ENCODE results near the gene FAM9C. TPM values are rescaled to one million over a fixed set of nuclear protein-coding genes. Genes with fewer than 3 reads are reported as not detected.
"Not testable (repeated sequence)": the region's sequence is repeated elsewhere in the genome, so short reads cannot be mapped to it uniquely, and the experiment has no call there.

The FAM9C gene
- total RNA-seq, 6 donors from 2014 or later, result 0.20 TPM; not detected in 5

GRCh38 chrX:13024986-13025385, 19.4 kb downstream of the FAM9C start:
- Histone ChIP-seq H3K27me3 (no peaks in the 10 kb centered on the region), H3K36me3 (no peaks in the 10 kb centered on the region), H3K9me3 (no peaks in the 10 kb centered on the region), H3K4me3 (no peak overlapping the region), H3K27ac (no peak overlapping the region), H3K4me1 (peaks cover 3 to 15% (median 13%) of the 10 kb centered on the region in 4 donors)
- no peak for ATAC-seq (ENCODE audit: low FRiP score in 2 of 2)
- WGBS, 2 donors, result 61 to 75% methylated on average over 3 of the region's 3 CpGs
- TF ChIP-seq POLR2AphosphoS5 (IDR thresholded peaks at IDR 0.05) (no peak), CTCF (IDR thresholded peaks at IDR 0.05) (no peak), POLR2A (IDR thresholded peaks at IDR 0.05) (no peak), EP300 (IDR thresholded peaks at IDR 0.05) (no peak)
- no peak for DNase-seq

GRCh38 chrX:13023979-13024378, 20.4 kb downstream of the FAM9C start:
- peaks cover 0 to 5% (median 5%) of the 10 kb centered on the region in 4 donors for H3K4me1 ChIP-seq
- no peak for ATAC-seq (ENCODE audit: low FRiP score in 2 of 2)
- H3K27me3 ChIP-seq, result no peaks in the 10 kb centered on the region
- H3K36me3 ChIP-seq, result no peaks in the 10 kb centered on the region
- no peaks in the 10 kb centered on the region for H3K9me3 ChIP-seq
- H3K4me3 ChIP-seq, result no peak overlapping the region
- no peak for TF ChIP-seq POLR2A (IDR thresholded peaks at IDR 0.05)
- TF ChIP-seq EP300 (IDR thresholded peaks at IDR 0.05), result no peak
- TF ChIP-seq CTCF (IDR thresholded peaks at IDR 0.05), result no peak
- TF ChIP-seq POLR2AphosphoS5 (IDR thresholded peaks at IDR 0.05), result no peak
- no peak for DNase-seq
- no peak overlapping the region for H3K27ac ChIP-seq
- 68 to 73% methylated on average over 4 of the region's 4 CpGs for WGBS, 2 donors

- TF ChIP-seq POLR2AphosphoS5 (IDR thresholded peaks at IDR 0.05), result no peak
- no peak for TF ChIP-seq CTCF (IDR thresholded peaks at IDR 0.05)
- TF ChIP-seq POLR2A (IDR thresholded peaks at IDR 0.05), result no peak
- no peak for TF ChIP-seq EP300 (IDR thresholded peaks at IDR 0.05)
- no peaks in the 10 kb centered on the region for H3K27me3 ChIP-seq
- DNase-seq, result no peak
- H3K4me3 ChIP-seq, result no peak overlapping the region
- H3K36me3 ChIP-seq, result no peaks in the 10 kb centered on the region
- H3K27ac ChIP-seq, result no peak overlapping the region
- WGBS, 2 donors, result 98 to 100% methylated on average over 2 to 3 of the region's 3 CpGs
- ATAC-seq (ENCODE audit: low FRiP score in 2 of 2), result no peak
- no peaks in the 10 kb centered on the region for H3K9me3 ChIP-seq
- peaks cover 0 to 1% (median under 1%) of the 10 kb centered on the region in 4 donors for H3K4me1 ChIP-seq
Measured at GRCh38 chrX:13023567-13023966, 20.9 kb downstream of the FAM9C start.

- Histone ChIP-seq H3K9me3 (no peaks in the 10 kb centered on the region), H3K4me3 (no peak overlapping the region), H3K27me3 (no peaks in the 10 kb centered on the region), H3K27ac (no peak overlapping the region), H3K36me3 (no peaks in the 10 kb centered on the region), H3K4me1 (no peaks in the 10 kb centered on the region)
- ATAC-seq (ENCODE audit: low FRiP score in 2 of 2), result no peak
- DNase-seq, result no peak
- 50 to 53% methylated on average over 2 of the region's 2 CpGs for WGBS, 2 donors
- TF ChIP-seq CTCF (IDR thresholded peaks at IDR 0.05) (no peak), EP300 (IDR thresholded peaks at IDR 0.05) (no peak), POLR2AphosphoS5 (IDR thresholded peaks at IDR 0.05) (no peak), POLR2A (IDR thresholded peaks at IDR 0.05) (no peak)
Measured at GRCh38 chrX:13022926-13023325, 21.5 kb downstream of the FAM9C start.

GRCh38 chrX:13016731-13017130, 27.7 kb downstream of the FAM9C start:
- H3K4me3 ChIP-seq; H3K36me3 ChIP-seq; H3K9me3 ChIP-seq; DNase-seq; H3K27ac ChIP-seq; ATAC-seq (ENCODE audit: low FRiP score in 2 of 2); H3K27me3 ChIP-seq: not testable (repeated sequence)
- WGBS, 2 donors, result 75 to 87% methylated on average over 5 to 6 of the region's 6 CpGs
- peaks cover 0 to 17% (median 7%) of the 10 kb centered on the region in 4 donors for H3K4me1 ChIP-seq
